Skin epidermis (tissue), 12 donors: Measurements from ENCODE around the gene CNIH1.

Source experiments
- H3K27ac ChIP-seq, 21 experiments: fragments of 200-600 bp; sonication (generic) in 11 of 21; one replicate each; pipeline ENCODE4 v1.5.0; 2020; ENCODE audit warnings: mild to moderate bottlenecking in 3 of 21, inconsistent platforms in 2 of 21, moderate library complexity in 2 of 21
- H3K4me3 ChIP-seq, 7 experiments: fragments of 200-600 bp; sonication (generic) in 2 of 7; one replicate each; pipeline ENCODE4 v1.5.0; 2020; ENCODE audit warnings: inconsistent platforms in 2 of 7, mild to moderate bottlenecking in 2 of 7, moderate library complexity in 1 of 7

Gene CNIH1

GRCh38 chr14:54440873-54441868 is at the start of gene CNIH1:
TSS of gene CNIH1 (minus strand) at chr14:54441374. CDS start at chr14:54441327, 47 bp downstream.
- Histone ChIP-seq H3K4me3 (peak within 1 kb of the TSS; percentile 41 to 83 (median 71)), H3K27ac (peak within 1 kb of the TSS; percentile 80 to 98 (median 93))

- H3K27ac ChIP-seq, result peak overlapping the region in 1 of 21 experiments; percentile 99
Measured at GRCh38 chr14:54490445-54491175, 49.4 kb upstream of the CNIH1 start.

GRCh38 chr14:54489731-54490444 is 48.7 kb upstream of the CNIH1 start:
- H3K4me3 ChIP-seq, result no peak overlapping the region

More at GRCh38 chr14:54490445-54491175, 49.4 kb upstream of the CNIH1 start:
- H3K4me3 ChIP-seq, result no peak overlapping the region

GRCh38 chr14:54489318-54489683 is 48.1 kb upstream of the CNIH1 start:
- H3K4me3 ChIP-seq, result peak overlapping the region; percentile 80 to 99 (median 93)
- H3K27ac ChIP-seq, result peak overlapping the region in 20 of 21 experiments; percentile 71 to 99 (median 97)

More at GRCh38 chr14:54489731-54490444, 48.7 kb upstream of the CNIH1 start:
- H3K27ac ChIP-seq, result peak overlapping the region in 18 of 21 experiments; percentile 71 to 99 (median 97)

GRCh38 chr14:54488646-54489317 is 47.6 kb upstream of the CNIH1 start, which contains the start of gene GMFB:
TSS of gene GMFB (minus strand) at chr14:54488980. CDS start at chr14:54488927, 53 bp downstream.
- Histone ChIP-seq H3K27ac (peak within 1 kb of the TSS; percentile 92 to 99 (median 97)), H3K4me3 (peak within 1 kb of the TSS; percentile 80 to 99 (median 93))

GRCh38 chr14:54488318-54488645 is 47.1 kb upstream of the CNIH1 start:
- Histone ChIP-seq H3K4me3 (peak overlapping the region; percentile 80 to 99 (median 93)), H3K27ac (peak overlapping the region; percentile 92 to 99 (median 97))

GRCh38 chr14:54487771-54488170 is 46.6 kb upstream of the CNIH1 start:
- peak overlapping the region; percentile 80 to 99 (median 93) for H3K4me3 ChIP-seq
- peak overlapping the region in 20 of 21 experiments; percentile 94 to 99 (median 97) for H3K27ac ChIP-seq

- H3K4me3 ChIP-seq, result no peak overlapping the region
- H3K27ac ChIP-seq, result no peak overlapping the region
Measured at GRCh38 chr14:54486685-54487084, 45.5 kb upstream of the CNIH1 start.

- no peak overlapping the region for H3K27ac ChIP-seq
Measured at GRCh38 chr14:54483846-54484245, 42.7 kb upstream of the CNIH1 start.

GRCh38 chr14:54483073-54483745 is 42.0 kb upstream of the CNIH1 start:
- H3K27ac ChIP-seq, result peak overlapping the region in 1 of 21 experiments; percentile 24

More at GRCh38 chr14:54483846-54484245, 42.7 kb upstream of the CNIH1 start:
- no peak overlapping the region for H3K4me3 ChIP-seq

GRCh38 chr14:54481695-54482094 is 40.5 kb upstream of the CNIH1 start:
- Histone ChIP-seq H3K27ac (no peak overlapping the region), H3K4me3 (no peak overlapping the region)

More at GRCh38 chr14:54483073-54483745, 42.0 kb upstream of the CNIH1 start:
- no peak overlapping the region for H3K4me3 ChIP-seq

GRCh38 chr14:54480830-54481562 is 39.8 kb upstream of the CNIH1 start:
- H3K4me3 ChIP-seq, result no peak overlapping the region
- H3K27ac ChIP-seq, result no peak overlapping the region

- peak overlapping the region in 2 of 21 experiments; percentile 1 to 15 for H3K27ac ChIP-seq
- no peak overlapping the region for H3K4me3 ChIP-seq
Measured at GRCh38 chr14:54478636-54479215, 37.6 kb upstream of the CNIH1 start.

GRCh38 chr14:54475911-54476310 is 34.7 kb upstream of the CNIH1 start:
- no peak overlapping the region for H3K27ac ChIP-seq
- no peak overlapping the region for H3K4me3 ChIP-seq

- Histone ChIP-seq H3K4me3 (no peak overlapping the region), H3K27ac (no peak overlapping the region)
Measured at GRCh38 chr14:54475187-54475899, 34.2 kb upstream of the CNIH1 start.

GRCh38 chr14:54474232-54474793 is 33.1 kb upstream of the CNIH1 start:
- no peak overlapping the region for H3K4me3 ChIP-seq
- no peak overlapping the region for H3K27ac ChIP-seq
